Upper lobe of left lung (tissue), 4 donors: ENCODE measurements around the gene CYP51A1.

Experiments used
- EP300 ChIP-seq, 4 donors: sonication (generic); formaldehyde crosslinking; IDR thresholded peaks; one replicate each; pipeline ENCODE4 v1.5.1; 2017; ENCODE audit warnings: antibody characterized with exemption in 4 of 4, control low read depth in 2 of 4
- POLR2A ChIP-seq, 4 donors: fragments of 450-650 bp; IDR thresholded peaks; one replicate each; pipeline ENCODE4 v1.5.1; 2016 to 2017; ENCODE audit warnings: antibody characterized with exemption in 4 of 4, mild to moderate bottlenecking in 2 of 4
- POLR2AphosphoS5 ChIP-seq, 2 donors: sonication (generic); formaldehyde crosslinking; IDR thresholded peaks; one replicate each; pipeline ENCODE4 v1.5.1; 2017; ENCODE audit warnings: antibody characterized with exemption in 2 of 2
- TF ChIP-seq, protein P1 (sequence below), 6 experiments: fragments of 450-650 bp in 4 of 6; fragments of 200-600 bp in 2 of 6; sonication (generic) in 2 of 6; IDR thresholded peaks; one replicate each; pipeline ENCODE4 v1.5.1; 2016 to 2019; ENCODE audit warnings: antibody characterized with exemption in 6 of 6

DNA sequence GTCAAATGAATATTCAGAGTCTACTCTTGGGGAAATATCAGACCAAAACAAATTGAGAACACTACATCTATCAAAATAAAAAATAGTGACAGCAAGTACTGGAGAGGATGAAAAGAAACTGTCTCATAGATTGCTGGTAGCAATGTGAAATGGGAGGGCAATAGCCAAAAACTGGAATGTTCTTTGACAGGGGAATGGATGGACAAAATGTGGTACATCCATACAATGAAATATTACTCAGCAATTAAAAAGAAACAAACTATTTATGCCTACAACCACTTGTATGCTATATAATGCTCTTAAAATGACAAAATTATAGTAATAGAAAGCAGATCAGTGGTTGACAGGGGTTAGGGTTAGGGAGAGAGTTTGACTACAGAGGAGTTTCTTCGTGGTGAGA, 46.0 kb downstream of the CYP51A1 start:
- TF ChIP-seq, protein P1, sequence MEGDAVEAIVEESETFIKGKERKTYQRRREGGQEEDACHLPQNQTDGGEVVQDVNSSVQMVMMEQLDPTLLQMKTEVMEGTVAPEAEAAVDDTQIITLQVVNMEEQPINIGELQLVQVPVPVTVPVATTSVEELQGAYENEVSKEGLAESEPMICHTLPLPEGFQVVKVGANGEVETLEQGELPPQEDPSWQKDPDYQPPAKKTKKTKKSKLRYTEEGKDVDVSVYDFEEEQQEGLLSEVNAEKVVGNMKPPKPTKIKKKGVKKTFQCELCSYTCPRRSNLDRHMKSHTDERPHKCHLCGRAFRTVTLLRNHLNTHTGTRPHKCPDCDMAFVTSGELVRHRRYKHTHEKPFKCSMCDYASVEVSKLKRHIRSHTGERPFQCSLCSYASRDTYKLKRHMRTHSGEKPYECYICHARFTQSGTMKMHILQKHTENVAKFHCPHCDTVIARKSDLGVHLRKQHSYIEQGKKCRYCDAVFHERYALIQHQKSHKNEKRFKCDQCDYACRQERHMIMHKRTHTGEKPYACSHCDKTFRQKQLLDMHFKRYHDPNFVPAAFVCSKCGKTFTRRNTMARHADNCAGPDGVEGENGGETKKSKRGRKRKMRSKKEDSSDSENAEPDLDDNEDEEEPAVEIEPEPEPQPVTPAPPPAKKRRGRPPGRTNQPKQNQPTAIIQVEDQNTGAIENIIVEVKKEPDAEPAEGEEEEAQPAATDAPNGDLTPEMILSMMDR (IDR thresholded peaks at IDR 0.05), result no peak
- TF ChIP-seq EP300 (IDR thresholded peaks at IDR 0.05) (no peak), POLR2AphosphoS5 (IDR thresholded peaks at IDR 0.05) (no peak), POLR2A (IDR thresholded peaks at IDR 0.05) (no peak)
